ENCODE data around the gene SARNP. TPM values are rescaled to one million over a fixed set of nuclear protein-coding genes. Genes with fewer than 3 reads are reported as not detected.

The SARNP gene
- total RNA-seq, 2 donors from 2014 or later: 39.1 to 49.2 TPM

DNA sequence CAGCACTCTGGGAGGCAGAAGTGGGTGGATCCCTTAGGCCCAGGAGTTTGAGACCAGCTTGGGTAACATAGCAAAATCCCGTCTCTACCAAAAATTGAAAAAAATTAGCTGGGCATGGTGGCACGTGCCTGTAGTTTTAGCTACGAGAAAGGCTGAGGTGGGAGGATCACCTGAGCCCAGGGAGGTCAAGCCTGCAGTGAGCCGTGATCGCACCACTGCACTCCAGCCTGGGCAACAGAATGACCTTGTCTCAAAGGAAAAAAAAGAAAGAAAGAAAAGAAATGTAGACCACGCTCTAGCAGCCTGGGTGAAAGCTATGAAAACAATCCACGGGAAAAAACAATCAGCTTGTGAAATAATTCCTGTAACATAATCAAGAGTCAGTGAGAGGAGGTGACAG lies 29.0 kb downstream of the SARNP start:
- ATAC-seq (ENCODE audit: insufficient number of reproducible peaks, low FRiP score, low read depth): no peak

DNA sequence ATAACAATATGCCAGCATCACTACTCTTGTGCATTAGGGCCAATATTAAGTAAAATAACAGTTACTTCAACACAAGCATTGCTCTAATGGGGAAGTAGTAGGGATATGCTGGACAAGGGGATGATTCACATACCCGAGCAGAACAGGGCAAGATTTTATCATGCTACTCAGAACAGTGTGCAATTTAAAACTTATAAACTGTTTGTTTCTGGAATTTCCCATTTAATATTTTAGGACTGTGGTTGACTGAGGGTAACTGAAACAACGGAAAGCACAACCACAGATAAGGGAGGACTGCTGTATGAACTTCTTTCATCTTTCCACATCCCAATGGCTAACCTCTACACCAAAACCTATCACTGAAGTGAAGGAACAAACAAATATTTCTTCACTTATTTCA lies 36.8 kb downstream of the SARNP start:
- no peak for DNase-seq (ENCODE audit: low spot score)
- Histone ChIP-seq H3K27ac (no peak overlapping the region), H3K9me3 (no peaks in the 10 kb centered on the region), H3K4me1 (ENCODE audit: control insufficient read depth in 1 of 2, low read depth in 2 of 2) (no peaks in the 10 kb centered on the region), H3K27me3 (replicated peaks; ENCODE audit: insufficient read depth) (no peaks in the 10 kb centered on the region), H3K36me3 (peaks cover 40% of the 10 kb centered on the region), H3K4me3 (no peak overlapping the region)
- TF ChIP-seq, protein P1, sequence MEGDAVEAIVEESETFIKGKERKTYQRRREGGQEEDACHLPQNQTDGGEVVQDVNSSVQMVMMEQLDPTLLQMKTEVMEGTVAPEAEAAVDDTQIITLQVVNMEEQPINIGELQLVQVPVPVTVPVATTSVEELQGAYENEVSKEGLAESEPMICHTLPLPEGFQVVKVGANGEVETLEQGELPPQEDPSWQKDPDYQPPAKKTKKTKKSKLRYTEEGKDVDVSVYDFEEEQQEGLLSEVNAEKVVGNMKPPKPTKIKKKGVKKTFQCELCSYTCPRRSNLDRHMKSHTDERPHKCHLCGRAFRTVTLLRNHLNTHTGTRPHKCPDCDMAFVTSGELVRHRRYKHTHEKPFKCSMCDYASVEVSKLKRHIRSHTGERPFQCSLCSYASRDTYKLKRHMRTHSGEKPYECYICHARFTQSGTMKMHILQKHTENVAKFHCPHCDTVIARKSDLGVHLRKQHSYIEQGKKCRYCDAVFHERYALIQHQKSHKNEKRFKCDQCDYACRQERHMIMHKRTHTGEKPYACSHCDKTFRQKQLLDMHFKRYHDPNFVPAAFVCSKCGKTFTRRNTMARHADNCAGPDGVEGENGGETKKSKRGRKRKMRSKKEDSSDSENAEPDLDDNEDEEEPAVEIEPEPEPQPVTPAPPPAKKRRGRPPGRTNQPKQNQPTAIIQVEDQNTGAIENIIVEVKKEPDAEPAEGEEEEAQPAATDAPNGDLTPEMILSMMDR (IDR thresholded peaks at IDR 0.05): no peak
- no peak for ATAC-seq (ENCODE audit: insufficient number of reproducible peaks, low FRiP score, low read depth)

More for the DNA sequence above, 29.0 kb downstream of the SARNP start:
- H3K4me3 ChIP-seq: no peak overlapping the region
- H3K9me3 ChIP-seq: no peaks in the 10 kb centered on the region
- H3K27me3 ChIP-seq (replicated peaks; ENCODE audit: insufficient read depth): no peaks in the 10 kb centered on the region
- H3K27ac ChIP-seq: no peak overlapping the region
- TF ChIP-seq, protein P1 (IDR thresholded peaks at IDR 0.05): no peak
- no peak for DNase-seq (ENCODE audit: low spot score)
- no peaks in the 10 kb centered on the region for H3K4me1 ChIP-seq (ENCODE audit: control insufficient read depth in 1 of 2, low read depth in 2 of 2)
- peaks cover 49% of the 10 kb centered on the region for H3K36me3 ChIP-seq

DNA sequence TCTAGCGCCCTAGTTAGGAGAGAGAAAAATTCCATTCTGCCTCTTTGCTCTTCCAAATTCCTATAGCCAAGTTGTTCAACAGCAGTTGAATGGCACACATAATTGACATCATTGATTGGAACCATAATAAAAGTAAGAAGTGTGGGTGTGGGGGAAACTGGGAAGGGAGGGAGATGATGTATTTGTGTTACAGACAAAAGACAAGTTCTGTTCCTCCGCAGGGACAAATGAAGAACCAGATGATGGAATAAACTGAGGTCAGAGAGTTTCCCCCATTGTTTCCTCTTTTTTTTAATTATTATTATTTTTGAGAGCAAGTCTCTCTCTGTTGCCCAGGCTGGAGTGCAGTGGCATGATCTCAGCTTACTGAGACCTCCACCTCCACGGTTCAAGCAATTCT lies 39.7 kb downstream of the SARNP start:
- Histone ChIP-seq H3K36me3 (peaks cover 38% of the 10 kb centered on the region), H3K9me3 (no peaks in the 10 kb centered on the region), H3K27ac (no peak overlapping the region), H3K4me3 (no peak overlapping the region), H3K27me3 (replicated peaks; ENCODE audit: insufficient read depth) (no peaks in the 10 kb centered on the region), H3K4me1 (ENCODE audit: control insufficient read depth in 1 of 2, low read depth in 2 of 2) (no peaks in the 10 kb centered on the region)
- ATAC-seq (ENCODE audit: insufficient number of reproducible peaks, low FRiP score, low read depth) (no peak), DNase-seq (ENCODE audit: low spot score) (no peak)
- TF ChIP-seq, protein P1 (IDR thresholded peaks at IDR 0.05): no peak

DNA sequence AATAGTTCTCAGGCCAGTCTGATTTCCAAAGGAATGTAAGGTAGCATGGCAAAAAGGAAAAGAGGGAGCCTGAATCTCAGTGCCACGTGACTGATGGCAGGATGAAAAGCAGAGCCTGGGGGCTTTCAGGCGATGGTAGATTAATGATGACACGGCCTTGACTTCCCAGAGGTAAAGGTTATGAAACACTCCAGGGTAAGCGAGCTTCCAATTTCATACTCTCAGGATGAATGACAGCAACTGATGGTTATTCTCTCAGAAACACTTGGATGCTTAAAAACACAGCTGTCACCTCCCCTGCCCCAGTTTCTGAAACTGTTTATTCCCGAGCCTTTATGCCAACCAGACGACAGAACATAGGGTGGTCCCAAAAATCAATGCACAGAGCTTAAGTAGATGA lies 45.8 kb downstream of the SARNP start:
- no peak for ATAC-seq (ENCODE audit: insufficient number of reproducible peaks, low FRiP score, low read depth)
- DNase-seq (ENCODE audit: low spot score): no peak
- peaks cover 19% of the 10 kb centered on the region for H3K36me3 ChIP-seq
- H3K4me3 ChIP-seq: no peak overlapping the region
- TF ChIP-seq, protein P1 (IDR thresholded peaks at IDR 0.05): no peak
- H3K9me3 ChIP-seq: no peaks in the 10 kb centered on the region
- no peak overlapping the region for H3K27ac ChIP-seq
- H3K4me1 ChIP-seq (ENCODE audit: control insufficient read depth in 1 of 2, low read depth in 2 of 2): no peaks in the 10 kb centered on the region
- no peaks in the 10 kb centered on the region for H3K27me3 ChIP-seq (replicated peaks; ENCODE audit: insufficient read depth)

DNA sequence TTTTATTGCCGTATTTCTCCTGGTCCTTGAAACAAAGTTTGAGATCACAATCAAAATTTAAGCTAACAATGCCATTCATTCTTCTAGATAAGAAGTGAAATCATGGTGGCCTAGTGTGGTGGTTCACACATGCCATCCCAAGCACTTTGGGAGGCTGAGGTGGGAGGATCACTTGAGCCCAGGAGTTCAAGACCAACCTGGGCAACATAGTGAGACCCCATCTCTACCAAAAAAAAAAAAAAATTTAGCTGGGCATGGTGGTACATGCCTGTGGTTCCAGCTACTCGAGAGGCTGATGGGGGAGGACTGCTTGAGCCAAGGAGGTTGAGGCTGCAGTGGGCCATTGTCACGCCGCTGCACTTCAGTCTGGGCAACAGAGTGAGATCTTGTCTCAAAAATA lies 50.4 kb downstream of the SARNP start:
- no peak for DNase-seq (ENCODE audit: low spot score)
- Histone ChIP-seq H3K9me3 (no peaks in the 10 kb centered on the region), H3K36me3 (peaks cover 13% of the 10 kb centered on the region), H3K4me1 (ENCODE audit: control insufficient read depth in 1 of 2, low read depth in 2 of 2) (no peaks in the 10 kb centered on the region), H3K27ac (no peak overlapping the region), H3K4me3 (no peak overlapping the region), H3K27me3 (replicated peaks; ENCODE audit: insufficient read depth) (no peaks in the 10 kb centered on the region)
- no peak for ATAC-seq (ENCODE audit: insufficient number of reproducible peaks, low FRiP score, low read depth)
- TF ChIP-seq, protein P1 (IDR thresholded peaks at IDR 0.05): no peak
